HG02885 (cell line): Measurements from ENCODE around the gene BBS12.
A peak's percentile ranks its signal among the peaks of the same experiment; 100 is the strongest.

ENCODE experiments used
- ATAC-seq: cut with Tn5 transposase; IDR thresholded peaks from one replicate; pipeline ENCODE4 v1.9.1; 2021; ENCODE audit warnings: mild to moderate bottlenecking; ENCODE audit not compliant: unreplicated experiment, poor library complexity

The BBS12 gene

DNA sequence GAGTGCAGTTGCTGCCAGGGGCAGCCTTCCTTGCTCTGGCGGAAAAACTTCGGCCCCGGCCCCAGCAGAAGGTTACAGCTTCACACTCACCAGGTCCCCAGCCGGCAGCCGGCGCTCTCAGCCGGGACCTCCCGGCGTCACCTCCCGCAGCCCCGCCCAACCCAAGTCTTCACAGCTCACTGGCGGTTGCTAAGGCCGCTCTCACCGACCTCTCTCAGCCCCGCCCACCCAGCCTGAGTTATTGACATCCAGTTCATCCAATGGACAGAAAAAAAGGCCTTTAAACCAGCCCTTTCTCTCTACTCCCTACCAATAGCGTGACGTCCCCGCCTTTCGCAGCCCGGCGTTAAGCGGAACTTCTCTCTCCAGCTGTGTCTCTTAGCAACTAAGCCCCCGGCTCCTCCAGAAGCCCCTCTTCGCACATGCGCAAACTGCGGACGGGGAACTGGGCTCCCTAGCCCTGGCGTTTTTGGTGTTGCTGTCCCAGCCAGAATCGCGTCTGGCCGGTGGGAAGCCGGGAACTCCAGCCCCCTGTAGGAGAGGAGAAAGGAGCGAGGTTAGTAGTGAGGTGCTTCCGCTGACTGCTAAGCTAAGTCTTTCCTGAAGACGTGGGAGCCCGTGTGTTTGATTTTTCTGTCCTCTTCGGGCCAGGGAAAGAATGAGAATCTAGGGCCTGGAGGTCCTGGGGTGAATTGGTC, at the start of gene BBS12:
Gene BBS12 (plus strand): TSS at position 376 of the 698 bp plus-strand sequence. CDS start 9,189 bp downstream, outside the sequence.
- ATAC-seq, result peak; percentile 99

DNA sequence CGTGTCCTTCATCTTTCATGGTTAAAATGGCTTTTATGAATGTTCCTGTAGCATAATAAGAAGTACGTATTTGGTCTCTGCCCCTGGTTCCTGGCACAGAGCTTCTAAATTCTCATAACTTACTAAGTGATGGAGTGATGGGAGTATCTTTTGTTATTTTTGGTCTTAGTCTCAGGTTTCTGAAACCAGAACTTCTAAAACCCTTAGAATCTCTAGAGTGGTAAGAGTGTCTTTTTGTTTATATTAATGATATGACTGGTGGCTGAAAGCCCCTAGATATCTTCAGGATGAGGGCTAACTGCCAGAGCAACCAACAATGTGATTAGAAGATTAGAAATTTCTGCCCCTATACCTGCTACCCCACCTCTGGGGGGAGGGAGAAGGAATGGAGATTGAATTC, 45.8 kb upstream of the BBS12 start:
- no peak for ATAC-seq

DNA sequence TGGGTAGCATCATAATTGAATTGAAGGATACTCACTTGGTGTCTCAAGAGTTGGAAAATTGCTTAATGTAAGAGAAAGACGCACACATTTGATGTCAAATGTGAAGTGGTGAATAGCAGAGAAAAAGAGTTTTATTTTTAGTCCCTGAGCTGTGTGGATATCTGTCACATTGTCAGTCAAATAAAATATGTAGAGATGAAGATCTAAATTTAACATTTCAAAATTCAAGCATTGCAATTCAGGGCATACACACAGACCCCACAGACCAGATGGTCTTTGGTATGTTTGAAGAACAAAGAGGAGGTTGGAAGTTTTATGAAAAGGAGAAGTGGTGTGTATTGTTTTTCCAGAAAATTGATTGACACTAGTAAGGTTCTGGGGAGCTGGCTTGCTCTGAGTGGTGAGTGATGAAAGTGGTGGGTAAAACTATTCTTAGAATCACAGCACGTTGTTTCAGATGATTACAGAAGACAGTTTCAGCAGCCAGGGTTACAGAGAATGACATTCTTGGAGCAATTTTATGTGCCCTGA, 44.9 kb upstream of the BBS12 start:
- ATAC-seq, result peak; percentile 64

DNA sequence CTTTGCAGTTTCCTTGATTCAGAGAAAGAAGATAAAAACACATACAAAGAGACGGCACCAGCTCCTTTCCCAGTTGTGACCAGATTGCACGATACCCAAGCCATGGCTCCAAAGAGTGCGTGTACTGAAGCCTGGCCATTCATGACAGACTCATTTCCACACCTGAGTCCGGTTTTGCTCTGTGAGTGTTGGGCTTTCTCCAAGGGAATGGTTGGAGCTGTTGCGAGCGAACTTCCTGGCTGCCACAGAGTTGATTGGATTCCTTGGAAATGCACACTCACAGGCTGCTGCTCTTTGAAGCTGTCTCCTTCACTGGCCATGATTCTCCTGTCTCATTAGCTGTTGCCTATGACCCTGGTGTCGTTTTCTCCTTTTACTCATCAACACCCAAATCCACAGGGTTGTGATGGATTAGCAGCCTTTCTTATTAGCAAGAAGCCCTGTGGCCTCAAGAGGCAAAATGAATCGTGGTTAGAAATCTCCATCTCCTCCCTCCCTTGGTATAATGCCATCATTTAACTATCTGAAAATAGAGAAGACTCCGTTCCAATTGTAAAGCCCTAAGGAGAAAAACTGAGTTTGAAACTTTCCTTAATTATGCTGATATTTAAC, 43.9 kb upstream of the BBS12 start:
- ATAC-seq, result no peak

DNA sequence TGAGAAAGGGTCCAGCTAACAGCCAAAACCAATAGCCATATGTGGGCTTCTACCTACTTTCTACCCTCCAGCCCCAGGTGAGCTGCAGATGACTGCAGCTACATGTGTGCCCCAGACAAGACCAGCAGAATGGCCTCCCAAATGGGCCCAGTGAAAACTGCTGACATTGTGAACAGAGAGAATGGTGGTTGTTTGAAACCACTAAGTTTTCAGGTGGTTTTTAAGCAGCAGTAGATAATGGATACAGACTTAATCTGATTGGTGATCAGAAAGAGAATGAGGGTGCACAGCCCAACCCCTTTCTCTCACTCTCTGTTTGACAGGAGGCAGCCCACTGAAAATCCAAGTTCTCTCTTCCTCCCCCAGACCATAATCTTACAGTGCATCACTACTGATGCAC, 42.5 kb upstream of the BBS12 start:
- peak; percentile 87 for ATAC-seq

DNA sequence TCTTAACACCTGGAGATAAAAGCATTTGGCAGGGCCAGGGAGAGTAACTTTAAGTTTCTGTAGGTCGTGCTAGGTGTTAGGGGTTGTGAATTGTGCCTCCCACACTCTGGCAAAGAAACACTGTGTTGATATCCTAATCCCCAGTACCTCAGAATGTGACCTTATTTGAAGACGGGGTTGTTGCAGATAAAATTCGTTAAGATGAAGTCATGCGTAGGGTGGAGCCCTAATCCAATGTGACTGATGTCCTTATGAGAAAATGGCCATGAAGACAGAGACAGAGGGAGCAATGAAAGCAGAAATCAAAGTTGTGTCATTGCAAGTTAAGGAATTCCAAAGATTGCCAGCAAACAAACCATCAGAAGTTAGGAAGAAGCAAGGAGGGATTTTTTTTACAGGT, 40.5 kb upstream of the BBS12 start:
- ATAC-seq, result no peak

DNA sequence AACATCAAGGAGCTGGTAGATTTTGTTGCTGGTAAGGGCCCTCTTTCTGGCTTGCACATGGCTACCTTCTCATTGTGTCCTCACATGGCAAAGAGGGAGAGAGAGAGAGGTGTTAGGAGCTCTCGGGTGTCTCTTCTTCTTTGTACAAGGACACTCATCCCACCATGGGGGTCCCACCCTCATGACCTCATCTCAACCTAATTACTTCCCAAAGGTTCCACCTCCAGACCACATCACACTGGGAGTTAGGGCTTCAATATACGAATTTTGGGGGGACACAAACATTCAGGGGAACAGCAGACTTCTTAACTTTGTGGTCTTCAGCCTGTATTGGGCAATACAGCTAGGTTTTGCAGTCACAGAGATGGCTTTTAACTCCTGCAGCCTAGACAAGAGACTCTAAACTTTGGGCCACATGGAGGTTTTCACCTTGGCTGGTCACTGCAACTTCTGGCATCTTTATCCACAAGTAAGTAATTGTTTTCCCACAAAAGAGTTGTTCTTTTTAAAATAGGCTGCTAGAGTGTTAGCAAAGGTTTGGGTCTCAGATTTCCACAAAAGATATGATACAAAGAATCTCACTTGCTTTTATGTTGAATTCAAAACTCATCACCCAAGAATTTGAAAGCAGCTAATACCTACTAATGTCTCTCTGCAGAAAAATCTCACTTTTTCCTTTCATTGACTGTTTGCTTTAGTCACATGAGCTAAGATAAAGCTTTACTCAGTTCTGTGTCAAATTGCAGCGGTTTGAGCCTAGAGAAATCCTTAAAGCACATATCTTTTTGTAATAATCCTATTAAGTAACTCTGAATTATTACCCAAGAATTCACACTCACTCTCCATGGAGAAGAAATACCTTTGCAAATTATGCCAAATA, 39.6 kb upstream of the BBS12 start:
- no peak for ATAC-seq

DNA sequence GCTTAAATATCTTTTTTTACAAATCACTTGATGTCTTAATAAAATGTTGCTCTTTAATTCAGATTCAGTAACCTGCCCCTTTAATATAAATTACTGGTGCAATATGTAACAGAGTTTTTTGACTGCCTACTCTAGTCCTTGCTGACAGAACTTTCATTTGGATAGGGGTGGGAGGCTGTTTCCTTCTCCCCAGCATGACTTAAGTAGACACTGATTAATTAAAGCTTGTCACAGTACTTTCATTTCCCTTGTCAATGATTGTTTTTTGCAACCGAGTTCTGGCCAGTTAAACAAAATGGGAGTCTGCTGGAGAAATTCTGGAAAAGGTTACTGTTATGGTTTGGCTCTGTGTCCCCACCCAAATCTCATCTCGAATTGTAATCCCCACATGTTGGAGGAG, 37.3 kb upstream of the BBS12 start:
- no peak for ATAC-seq

DNA sequence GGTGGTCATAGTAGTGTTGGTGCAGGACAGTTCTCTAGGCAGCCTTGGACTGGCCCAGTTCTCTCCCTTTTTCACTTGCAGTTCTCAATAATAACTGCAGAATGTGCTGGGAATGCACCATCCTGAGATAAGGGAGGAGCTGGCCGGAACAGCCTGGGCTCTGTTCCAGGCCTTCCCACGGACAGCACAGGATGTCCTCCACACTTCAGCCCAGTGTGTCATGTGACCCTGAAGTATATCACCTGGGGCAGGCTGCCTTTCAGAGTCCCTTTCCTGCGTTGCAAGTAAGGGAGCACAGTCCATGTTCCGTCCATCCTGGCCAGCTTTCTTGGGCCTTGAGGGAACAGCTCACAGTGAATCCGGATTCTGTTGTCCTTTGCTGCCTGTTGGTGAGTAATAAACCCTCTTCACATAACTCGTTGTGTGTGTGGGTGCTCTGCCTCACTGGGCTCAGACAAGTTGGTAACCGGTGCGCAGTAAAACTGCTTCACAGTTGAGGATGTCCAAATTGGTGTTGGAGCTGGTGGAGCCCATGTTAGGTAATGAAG, 32.3 kb upstream of the BBS12 start:
- no peak for ATAC-seq

DNA sequence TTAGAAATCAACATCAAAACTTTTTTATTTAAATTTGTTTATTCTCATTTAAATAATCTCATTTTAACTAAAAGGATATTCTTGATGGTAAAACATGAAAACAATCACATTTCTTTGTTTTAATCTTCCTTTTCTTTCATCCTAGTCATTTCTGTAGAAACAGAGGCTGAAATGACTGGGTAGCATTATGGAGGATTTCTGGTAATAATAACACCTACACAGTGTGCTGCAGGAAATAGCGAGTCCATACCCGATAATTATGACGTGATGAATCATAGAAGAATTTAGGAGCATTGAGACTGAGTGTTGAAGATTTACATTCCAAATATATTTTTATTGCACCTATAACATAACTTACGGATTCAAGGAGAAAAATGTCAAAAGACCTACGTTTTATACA, 31.4 kb upstream of the BBS12 start:
- no peak for ATAC-seq

DNA sequence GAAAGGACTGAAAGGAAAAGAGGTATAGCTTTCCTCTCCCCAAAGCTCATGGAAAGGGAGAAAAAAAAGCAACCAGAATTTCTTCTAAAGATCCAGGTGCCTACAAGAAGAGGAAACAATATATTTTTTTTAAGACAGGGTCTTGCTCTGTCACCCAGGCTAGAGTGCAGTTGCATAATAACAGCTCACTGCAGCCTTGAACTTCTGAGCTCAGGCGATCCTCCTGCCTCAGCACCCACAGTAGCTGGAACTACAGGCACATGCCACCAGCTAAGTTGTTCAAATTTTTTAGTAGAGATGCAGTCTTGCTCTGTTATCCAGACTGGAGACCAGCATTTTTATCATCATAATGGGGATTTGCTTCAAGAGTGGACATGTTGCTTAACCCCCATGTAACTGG, 30.5 kb upstream of the BBS12 start:
- no peak for ATAC-seq

DNA sequence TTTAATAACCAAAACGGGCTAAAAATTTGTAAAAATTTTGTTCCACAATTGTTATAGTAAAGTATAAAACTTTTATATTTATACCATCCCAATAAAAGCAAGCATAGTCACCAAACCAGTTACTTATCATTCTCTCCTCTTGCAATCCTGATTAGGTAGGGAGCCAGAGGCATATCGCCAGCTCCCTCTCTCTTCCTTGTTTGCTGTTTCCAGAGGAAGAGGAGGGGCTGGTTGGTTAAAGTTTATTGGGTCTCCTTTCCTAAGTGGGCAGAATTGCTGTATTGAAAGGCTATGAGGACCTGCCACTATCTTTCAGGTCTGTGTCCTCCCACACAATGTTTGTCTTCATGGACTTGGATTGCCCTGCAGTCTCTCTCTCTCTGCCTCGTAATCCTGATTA, 29.6 kb upstream of the BBS12 start:
- no peak for ATAC-seq

DNA sequence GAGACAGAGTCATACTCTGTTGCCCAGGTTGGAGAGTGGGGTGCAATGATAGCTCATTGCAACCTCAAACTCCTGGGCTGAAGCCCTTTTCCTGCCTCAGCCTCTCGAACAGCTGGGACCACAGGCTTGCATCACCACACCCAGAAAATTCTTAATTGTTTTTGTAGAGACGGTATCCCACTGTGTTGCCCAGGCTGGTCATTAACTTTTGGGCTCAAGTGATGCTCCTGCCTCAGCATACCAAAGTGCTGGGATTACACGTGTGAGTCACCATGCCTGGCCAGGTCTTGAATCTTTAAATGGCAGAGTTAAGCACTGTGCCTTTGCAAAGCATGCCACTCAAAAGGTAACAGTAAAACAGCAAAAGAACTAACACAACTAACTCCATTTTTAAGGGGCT, 28.6 kb upstream of the BBS12 start:
- no peak for ATAC-seq

DNA sequence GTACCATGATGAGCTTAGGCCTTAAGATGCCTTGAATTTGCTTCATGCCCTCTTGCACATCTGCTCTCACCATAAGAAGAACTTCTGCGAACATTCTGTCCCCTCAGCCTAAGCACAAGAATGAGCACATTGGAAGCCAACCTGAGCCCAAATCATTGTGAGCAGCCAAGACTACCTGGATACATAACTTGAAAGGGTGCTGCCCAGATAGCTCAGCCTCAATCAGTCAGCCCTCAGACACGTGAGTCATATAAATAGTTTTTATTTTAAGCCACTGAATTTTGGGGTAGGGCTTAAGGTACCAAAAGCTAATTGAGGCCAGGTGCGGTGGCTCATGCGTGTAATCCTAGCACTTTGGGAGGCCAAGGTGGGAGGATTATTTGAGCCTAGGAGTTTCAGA, 27.5 kb upstream of the BBS12 start:
- no peak for ATAC-seq

DNA sequence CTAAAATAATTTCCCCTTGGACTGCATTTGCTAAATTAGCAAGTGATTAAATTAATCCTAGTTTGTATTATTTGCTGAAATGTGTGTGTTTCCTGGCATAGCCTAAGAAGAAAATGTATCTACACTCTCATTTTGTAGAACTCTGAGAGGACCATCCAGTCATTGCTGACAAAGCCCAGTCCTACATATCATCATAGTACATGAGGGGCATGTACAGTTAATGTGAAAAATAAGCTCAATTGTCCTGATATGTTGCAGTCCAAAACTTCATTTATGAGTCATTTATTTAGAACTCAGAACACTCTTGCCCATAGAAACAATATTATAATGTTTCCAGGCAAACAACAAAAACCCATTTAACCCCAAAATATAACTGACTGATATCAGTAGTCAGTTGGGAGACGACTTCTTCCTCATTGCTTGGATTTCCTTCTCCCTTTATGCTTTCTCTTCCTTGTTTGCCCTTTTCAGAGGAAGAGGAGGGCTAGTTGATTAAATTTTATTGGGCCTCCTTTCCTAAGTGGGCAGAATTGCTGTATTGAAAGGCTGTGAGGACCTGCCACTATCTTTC, 26.9 kb upstream of the BBS12 start:
- no peak for ATAC-seq

DNA sequence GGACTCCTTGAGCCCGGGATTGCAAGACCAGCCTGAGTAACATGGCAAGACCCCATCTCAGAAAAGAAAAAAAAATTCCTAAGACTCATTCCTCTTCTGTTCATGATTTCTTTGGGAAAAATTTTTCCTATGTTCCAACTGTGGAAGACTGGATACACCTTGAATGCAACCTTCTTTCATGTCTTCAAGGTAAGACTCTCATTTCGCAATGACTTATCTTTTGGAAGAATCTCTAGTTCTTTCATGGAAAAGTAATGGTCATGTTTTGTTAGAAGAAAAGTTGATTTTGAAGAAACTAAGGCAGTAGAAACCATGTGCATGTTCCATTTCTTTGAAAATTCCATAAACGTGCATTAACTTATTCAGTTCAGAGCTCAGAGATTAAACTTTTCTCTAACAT, 26.0 kb upstream of the BBS12 start:
- no peak for ATAC-seq

DNA sequence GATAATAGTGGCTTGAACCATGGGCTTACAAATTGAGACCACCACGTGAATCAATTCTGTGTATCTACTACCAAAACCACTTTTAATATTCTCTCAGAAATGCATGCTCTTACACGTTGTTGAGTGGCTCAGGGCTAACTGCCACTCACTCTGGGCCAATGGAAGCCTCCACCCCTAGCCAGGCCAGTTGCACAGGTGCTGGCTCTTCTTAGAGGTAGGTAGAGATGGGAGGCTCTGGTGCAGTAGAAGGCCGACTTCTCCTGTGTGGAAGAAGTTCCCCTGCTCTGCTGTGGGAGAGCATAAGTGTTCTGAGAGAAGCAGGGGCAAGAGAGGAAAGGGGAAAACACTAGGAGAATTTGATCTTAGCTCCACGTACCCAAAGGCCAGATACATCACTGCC, 25.0 kb upstream of the BBS12 start:
- ATAC-seq, result no peak

DNA sequence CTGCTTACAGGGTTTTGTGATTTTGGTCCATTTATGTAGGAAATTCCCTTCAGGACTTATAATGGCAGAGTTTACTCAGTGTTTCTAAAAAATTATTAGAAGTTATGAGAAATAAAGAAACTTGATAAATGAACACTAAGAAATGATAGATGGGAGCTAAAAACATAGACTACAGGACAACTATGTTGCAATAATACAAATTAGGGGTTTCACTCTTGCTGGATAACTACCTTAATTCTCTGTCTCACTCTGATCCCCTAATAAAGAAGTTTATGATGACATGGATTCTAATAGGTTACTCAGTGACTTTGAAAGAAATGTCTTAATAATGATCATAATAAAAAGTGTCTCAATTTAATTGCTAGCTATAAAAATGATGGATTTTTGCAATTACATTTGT, 23.3 kb upstream of the BBS12 start:
- no peak for ATAC-seq

DNA sequence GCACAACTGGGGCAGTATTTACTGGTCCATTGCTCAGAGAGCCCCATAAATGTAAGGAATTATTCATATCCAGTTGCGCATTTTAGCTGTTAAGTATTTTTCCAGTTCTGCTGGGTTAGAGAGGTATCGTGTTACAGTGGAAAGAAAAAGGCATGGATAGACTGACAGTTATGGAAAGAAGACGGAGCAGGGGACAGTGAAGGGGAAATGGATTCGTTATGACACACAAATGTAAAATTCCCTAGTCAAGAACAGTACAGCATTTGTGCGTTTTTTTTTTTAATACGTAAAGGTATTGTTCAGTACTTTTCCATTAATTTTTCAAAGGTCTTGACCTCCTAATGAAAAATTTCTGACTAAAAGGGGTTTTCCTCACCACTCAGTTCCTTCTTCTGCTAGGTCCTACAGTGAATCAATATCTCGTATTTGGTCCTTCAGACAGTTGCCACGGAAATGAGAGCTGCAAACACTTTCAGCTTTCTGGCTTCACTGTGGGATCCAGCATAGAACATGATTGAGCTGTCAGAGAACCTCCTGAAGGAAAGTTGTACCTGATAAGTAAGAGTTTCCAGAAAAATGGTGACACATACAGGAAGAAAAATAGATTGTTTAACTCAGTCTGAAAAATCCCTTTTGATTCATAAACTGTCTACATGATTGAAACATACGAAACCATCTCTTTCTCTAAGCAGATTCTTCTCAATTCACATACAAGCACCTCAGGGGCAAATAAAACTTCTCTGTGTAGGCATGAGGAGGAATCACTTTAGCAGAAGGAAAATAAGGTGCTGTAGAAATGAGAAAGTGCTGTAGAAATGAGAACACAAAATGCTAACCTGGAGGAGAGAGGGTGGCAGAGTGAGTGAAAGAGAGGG, 21.8 kb upstream of the BBS12 start:
- ATAC-seq, result peak; percentile 69

DNA sequence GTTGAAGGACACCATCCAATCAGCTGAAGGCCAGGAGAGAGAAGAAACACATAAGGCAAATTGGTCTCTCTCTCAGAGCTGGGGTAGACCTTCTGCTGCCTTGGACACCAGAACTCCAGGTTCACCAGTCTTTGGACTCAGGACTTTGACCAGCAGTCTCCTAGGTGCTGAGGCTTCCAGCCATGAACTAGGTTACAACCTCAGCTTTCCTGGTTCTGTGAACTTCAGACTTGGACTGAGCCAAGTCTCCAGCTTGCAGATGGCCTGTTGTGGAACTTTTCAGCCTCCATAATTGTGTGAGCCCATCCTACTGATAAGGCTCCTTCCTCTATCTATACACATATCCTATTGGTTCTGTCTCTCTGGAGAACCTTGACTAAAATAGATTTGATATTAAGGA, 20.6 kb upstream of the BBS12 start:
- ATAC-seq, result no peak
